OCI-M2 (cell line): ENCODE results near the gene SLC25A20.

Source experiments
- DNase-seq: peaks from one replicate; lab custom pipeline; 2025; ENCODE audit not compliant: unreplicated experiment; lab: John Stamatoyannopoulos, UW

Gene SLC25A20

GRCh38 chr3:48899273-48899672 is 591 bp upstream of the SLC25A20 start:
- no peak for DNase-seq

GRCh38 chr3:48897460-48898376 is 964 bp downstream of the SLC25A20 start:
- DNase-seq = no peak

- DNase-seq = no peak
These were observed 1.7 kb downstream of the SLC25A20 start for GRCh38 chr3:48896936-48897335.

GRCh38 chr3:48894516-48894915 is 4.2 kb downstream of the SLC25A20 start:
- DNase-seq = no peak

- no peak for DNase-seq
These were observed 7.1 kb downstream of the SLC25A20 start for GRCh38 chr3:48891606-48892005.

GRCh38 chr3:48885753-48886152 is 12.9 kb downstream of the SLC25A20 start:
- DNase-seq = no peak

- no peak for DNase-seq
These were observed 17.0 kb downstream of the SLC25A20 start for GRCh38 chr3:48881652-48882114.

GRCh38 chr3:48881006-48881405 is 17.7 kb downstream of the SLC25A20 start:
- DNase-seq = no peak

- DNase-seq = no peak
These were observed 18.7 kb downstream of the SLC25A20 start for GRCh38 chr3:48879994-48880377.

- DNase-seq = no peak
These were observed 19.2 kb downstream of the SLC25A20 start for GRCh38 chr3:48879307-48879993.

- DNase-seq = no peak
These were observed 21.0 kb downstream of the SLC25A20 start for GRCh38 chr3:48877671-48878070.

- DNase-seq = no peak
These were observed 35.6 kb downstream of the SLC25A20 start for GRCh38 chr3:48863122-48863521.

GRCh38 chr3:48859206-48859605 is 39.5 kb downstream of the SLC25A20 start:
- no peak for DNase-seq

- DNase-seq = no peak
These were observed 40.0 kb downstream of the SLC25A20 start for GRCh38 chr3:48858709-48859108.

GRCh38 chr3:48857641-48858040 is 41.0 kb downstream of the SLC25A20 start:
- DNase-seq = no peak

- no peak for DNase-seq
These were observed 42.2 kb downstream of the SLC25A20 start for GRCh38 chr3:48856469-48856868.

GRCh38 chr3:48855681-48856447 is 42.8 kb downstream of the SLC25A20 start:
- DNase-seq = no peak

GRCh38 chr3:48852151-48852550 is 46.5 kb downstream of the SLC25A20 start:
- DNase-seq = no peak

- DNase-seq = no peak
These were observed 47.3 kb downstream of the SLC25A20 start for GRCh38 chr3:48851407-48851806.

- DNase-seq = no peak
These were observed 49.7 kb downstream of the SLC25A20 start for GRCh38 chr3:48848816-48849515.
